ENCODE measurements around the gene CDK2. TPM values are rescaled to one million over a fixed set of nuclear protein-coding genes. Genes with fewer than 3 reads are reported as not detected.

The CDK2 gene
- polyA plus RNA-seq, 1 of the 3 experiments (the other 2 are of a cell fraction) = 43.3 TPM

- no peak for TF ChIP-seq FOXM1 (IDR thresholded peaks at IDR 0.05; ENCODE audit: low read depth)
- no peak for TF ChIP-seq RXRA (IDR thresholded peaks at IDR 0.05; ENCODE audit: borderline replicate concordance, low read depth)
- TF ChIP-seq, protein P1, sequence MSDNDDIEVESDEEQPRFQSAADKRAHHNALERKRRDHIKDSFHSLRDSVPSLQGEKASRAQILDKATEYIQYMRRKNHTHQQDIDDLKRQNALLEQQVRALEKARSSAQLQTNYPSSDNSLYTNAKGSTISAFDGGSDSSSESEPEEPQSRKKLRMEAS (IDR thresholded peaks at IDR 0.05; ENCODE audit: low read depth) = no peak
- no peak for TF ChIP-seq USF1 (IDR thresholded peaks at IDR 0.05; ENCODE audit: borderline replicate concordance, low read depth)
- no peak for TF ChIP-seq JUND (IDR thresholded peaks at IDR 0.05)
- no peak for TF ChIP-seq YY1 (IDR thresholded peaks at IDR 0.05; ENCODE audit: low read depth)
These were observed 18.2 kb downstream of the CDK2 start (continued) for GRCh38 chr12:55984861-55985260.

DNA sequence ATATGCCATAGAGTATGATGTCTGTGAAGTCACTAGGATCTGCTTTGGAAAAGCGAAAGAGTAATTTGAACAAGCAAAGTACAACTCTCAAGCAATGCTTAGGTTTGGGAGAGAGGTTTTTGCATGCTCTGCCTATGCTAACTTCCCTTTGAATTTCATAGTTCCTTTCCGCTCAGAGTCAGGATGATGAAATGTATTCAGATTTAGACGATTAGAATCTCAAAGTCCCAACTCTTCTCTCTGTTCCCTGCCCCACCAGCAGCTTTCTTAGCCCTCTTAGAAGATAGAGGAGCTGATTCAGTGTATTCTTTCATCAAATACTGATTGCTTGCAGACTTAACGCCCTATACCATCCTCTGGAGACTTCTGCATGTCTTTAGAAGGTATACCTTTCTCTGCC lies 18.7 kb downstream of the CDK2 start:
- Histone ChIP-seq H3K9me3 (no peaks in the 10 kb centered on the region), H3K4me1 (ENCODE audit: control insufficient read depth in 1 of 2, insufficient read depth in 2 of 2, low read depth in 1 of 2, low read length in 1 of 2) (no peaks in the 10 kb centered on the region), H3K79me2 (ENCODE audit: insufficient read depth) (peaks cover 22% of the 10 kb centered on the region; the same call in 1 of the 2 replicates), H3K4me3 (ENCODE audit: low read depth in 2 of 2, low read length in 1 of 2) (no peak overlapping the region), H3K4me2 (no peak overlapping the region), H3K27me3 (ENCODE audit: insufficient read depth) (no peaks in the 10 kb centered on the region), H2AFZ (ENCODE audit: low read depth) (no peak overlapping the region), H3F3A (replicated peaks; ENCODE audit: insufficient read depth) (peaks cover 6% of the 10 kb centered on the region), H3K36me3 (replicated peaks in 1 of 2; ENCODE audit: control insufficient read depth in 1 of 2, insufficient read depth in 2 of 2, low read length in 1 of 2) (peaks cover 23 to 61% of the 10 kb centered on the region in 2 experiments), H3K9me2 (no peaks in the 10 kb centered on the region), H3K9ac (no peak overlapping the region), H4K20me1 (ENCODE audit: insufficient read depth) (no peaks in the 10 kb centered on the region), H3K27ac (ENCODE audit: low read depth in 2 of 2, low read length in 1 of 2) (no peak overlapping the region)
- ChIA-PET CTCF (interaction anchor here (1.0 to 7.0 kb wide), 7 partner anchors 8 to 247 kb away, joined by 3 to 50 read pairs (median 4); partner anchors contain the start of gene RAB5B), POLR2A (interaction anchor here (1.2 to 2.0 kb wide), 3 partner anchors 11 to 131 kb away, joined by 4 to 10 read pairs (median 4); partner anchors contain the start of genes RAB5B and RPL41)
- 83% methylated on average over 4 of the region's 4 CpGs for WGBS (ENCODE audit: low lambda C conversion rate)
- no peak for TF ChIP-seq PBX3 (IDR thresholded peaks at IDR 0.05)
- TF ChIP-seq TEAD4 (IDR thresholded peaks at IDR 0.05; ENCODE audit: borderline replicate concordance, insufficient read depth) = no peak
- TF ChIP-seq FOSL2 (IDR thresholded peaks at IDR 0.05; ENCODE audit: borderline replicate concordance, low read depth) = no peak
- TF ChIP-seq SIN3A (IDR thresholded peaks at IDR 0.05; ENCODE audit: borderline replicate concordance, low read depth, low read length) = no peak
- TF ChIP-seq GABPA (IDR thresholded peaks at IDR 0.05; ENCODE audit: low read depth) = no peak
- no peak for TF ChIP-seq EZH2phosphoT487 (IDR thresholded peaks at IDR 0.05; ENCODE audit: borderline replicate concordance, low read depth)
- TF ChIP-seq, protein P1 (IDR thresholded peaks at IDR 0.05; ENCODE audit: low read depth) = no peak
- TF ChIP-seq NFIC (IDR thresholded peaks at IDR 0.05; ENCODE audit: borderline replicate concordance) = no peak
- no peak for TF ChIP-seq ZBTB33 (IDR thresholded peaks at IDR 0.05; ENCODE audit: borderline replicate concordance, low read depth)
- TF ChIP-seq ELF1 (IDR thresholded peaks at IDR 0.05) = no peak
- no peak for TF ChIP-seq EP300 (IDR thresholded peaks at IDR 0.05; ENCODE audit: borderline replicate concordance in 1 of 2, low read depth in 1 of 2, low read length in 1 of 2)
- TF ChIP-seq, protein P2, sequence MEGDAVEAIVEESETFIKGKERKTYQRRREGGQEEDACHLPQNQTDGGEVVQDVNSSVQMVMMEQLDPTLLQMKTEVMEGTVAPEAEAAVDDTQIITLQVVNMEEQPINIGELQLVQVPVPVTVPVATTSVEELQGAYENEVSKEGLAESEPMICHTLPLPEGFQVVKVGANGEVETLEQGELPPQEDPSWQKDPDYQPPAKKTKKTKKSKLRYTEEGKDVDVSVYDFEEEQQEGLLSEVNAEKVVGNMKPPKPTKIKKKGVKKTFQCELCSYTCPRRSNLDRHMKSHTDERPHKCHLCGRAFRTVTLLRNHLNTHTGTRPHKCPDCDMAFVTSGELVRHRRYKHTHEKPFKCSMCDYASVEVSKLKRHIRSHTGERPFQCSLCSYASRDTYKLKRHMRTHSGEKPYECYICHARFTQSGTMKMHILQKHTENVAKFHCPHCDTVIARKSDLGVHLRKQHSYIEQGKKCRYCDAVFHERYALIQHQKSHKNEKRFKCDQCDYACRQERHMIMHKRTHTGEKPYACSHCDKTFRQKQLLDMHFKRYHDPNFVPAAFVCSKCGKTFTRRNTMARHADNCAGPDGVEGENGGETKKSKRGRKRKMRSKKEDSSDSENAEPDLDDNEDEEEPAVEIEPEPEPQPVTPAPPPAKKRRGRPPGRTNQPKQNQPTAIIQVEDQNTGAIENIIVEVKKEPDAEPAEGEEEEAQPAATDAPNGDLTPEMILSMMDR (IDR thresholded peaks at IDR 0.05) = no peak
- TF ChIP-seq MEF2A (IDR thresholded peaks at IDR 0.05; ENCODE audit: borderline replicate concordance, low read depth) = no peak
- no peak for TF ChIP-seq GATA2 (CRISPR knock-in tag; IDR thresholded peaks at IDR 0.05)
- TF ChIP-seq SMC3 (IDR thresholded peaks at IDR 0.05; ENCODE audit: low read depth, low read length) = no peak
- no peak for TF ChIP-seq RXRA (IDR thresholded peaks at IDR 0.05; ENCODE audit: borderline replicate concordance, low read depth)
- no peak for TF ChIP-seq RAD21 (IDR thresholded peaks at IDR 0.05; ENCODE audit: low read length)
- no peak for TF ChIP-seq CHD2 (IDR thresholded peaks at IDR 0.05; ENCODE audit: low read length, partially characterized antibody)
- no peak for TF ChIP-seq FOXM1 (IDR thresholded peaks at IDR 0.05; ENCODE audit: low read depth)
- no peak for TF ChIP-seq RFX5 (IDR thresholded peaks at IDR 0.05; ENCODE audit: low read length)
- DNase-seq = no peak
